GM21360 (cell line): Measurements from ENCODE around the gene VIM.

Experiments
- ATAC-seq: cut with Tn5 transposase; IDR thresholded peaks from one replicate; pipeline ENCODE4 v1.9.1; 2021; ENCODE audit warnings: mild to moderate bottlenecking, moderate library complexity; ENCODE audit not compliant: unreplicated experiment

Gene VIM

DNA sequence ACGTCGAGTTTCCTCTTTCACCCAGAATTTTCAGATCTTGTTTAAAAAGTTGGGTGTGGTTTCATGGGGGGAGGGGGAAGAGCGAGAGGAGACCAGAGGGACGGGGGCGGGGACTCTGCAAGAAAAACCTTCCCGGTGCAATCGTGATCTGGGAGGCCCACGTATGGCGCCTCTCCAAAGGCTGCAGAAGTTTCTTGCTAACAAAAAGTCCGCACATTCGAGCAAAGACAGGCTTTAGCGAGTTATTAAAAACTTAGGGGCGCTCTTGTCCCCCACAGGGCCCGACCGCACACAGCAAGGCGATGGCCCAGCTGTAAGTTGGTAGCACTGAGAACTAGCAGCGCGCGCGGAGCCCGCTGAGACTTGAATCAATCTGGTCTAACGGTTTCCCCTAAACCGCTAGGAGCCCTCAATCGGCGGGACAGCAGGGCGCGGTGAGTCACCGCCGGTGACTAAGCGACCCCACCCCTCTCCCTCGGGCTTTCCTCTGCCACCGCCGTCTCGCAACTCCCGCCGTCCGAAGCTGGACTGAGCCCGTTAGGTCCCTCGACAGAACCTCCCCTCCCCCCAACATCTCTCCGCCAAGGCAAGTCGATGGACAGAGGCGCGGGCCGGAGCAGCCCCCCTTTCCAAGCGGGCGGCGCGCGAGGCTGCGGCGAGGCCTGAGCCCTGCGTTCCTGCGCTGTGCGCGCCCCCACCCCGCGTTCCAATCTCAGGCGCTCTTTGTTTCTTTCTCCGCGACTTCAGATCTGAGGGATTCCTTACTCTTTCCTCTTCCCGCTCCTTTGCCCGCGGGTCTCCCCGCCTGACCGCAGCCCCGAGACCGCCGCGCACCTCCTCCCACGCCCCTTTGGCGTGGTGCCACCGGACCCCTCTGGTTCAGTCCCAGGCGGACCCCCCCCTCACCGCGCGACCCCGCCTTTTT is at the start of gene VIM:
VIM (plus strand) TSS at position 151 of the 925 bp plus-strand sequence. CDS start 1,182 bp downstream, outside the sequence.
- peak; percentile 38 for ATAC-seq

DNA sequence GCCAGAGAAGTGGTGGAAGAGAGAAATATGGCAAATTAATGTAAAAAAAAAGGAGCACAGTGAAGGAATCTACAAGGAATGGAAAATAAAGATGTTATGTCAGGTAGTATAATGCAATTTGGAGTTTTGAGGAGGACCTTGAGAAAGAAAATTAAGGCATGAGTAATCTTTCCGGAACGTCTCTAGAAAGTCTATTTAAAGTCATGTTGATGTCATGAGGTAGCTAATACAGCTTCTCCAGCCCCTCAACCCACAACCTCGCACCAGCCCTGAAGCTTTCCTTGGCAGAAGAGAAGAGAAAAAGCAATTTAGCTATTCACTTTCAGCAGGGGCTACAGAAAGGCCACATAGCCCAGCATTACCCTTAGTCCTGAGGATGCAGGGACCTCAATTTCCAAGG is 49.0 kb upstream of the VIM start:
- no peak for ATAC-seq

DNA sequence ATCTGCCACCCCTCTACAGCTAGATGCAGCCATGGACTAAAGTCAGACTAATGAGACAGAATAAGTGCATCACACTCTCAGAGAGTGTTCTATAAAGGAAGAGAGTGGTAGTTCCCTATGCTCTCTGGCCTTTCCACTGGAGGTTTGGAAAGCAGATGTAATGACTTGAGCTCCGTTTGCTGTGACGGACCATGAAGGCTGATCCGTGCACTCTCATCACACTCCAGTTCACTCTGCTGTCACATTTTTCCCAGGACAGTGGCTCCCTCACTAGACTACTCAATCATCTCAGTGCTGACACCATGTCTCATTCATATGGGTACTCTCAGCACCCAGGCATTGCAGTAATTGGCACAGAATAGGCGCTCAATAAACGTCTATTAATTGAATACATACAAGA is 46.9 kb upstream of the VIM start:
- ATAC-seq = no peak

DNA sequence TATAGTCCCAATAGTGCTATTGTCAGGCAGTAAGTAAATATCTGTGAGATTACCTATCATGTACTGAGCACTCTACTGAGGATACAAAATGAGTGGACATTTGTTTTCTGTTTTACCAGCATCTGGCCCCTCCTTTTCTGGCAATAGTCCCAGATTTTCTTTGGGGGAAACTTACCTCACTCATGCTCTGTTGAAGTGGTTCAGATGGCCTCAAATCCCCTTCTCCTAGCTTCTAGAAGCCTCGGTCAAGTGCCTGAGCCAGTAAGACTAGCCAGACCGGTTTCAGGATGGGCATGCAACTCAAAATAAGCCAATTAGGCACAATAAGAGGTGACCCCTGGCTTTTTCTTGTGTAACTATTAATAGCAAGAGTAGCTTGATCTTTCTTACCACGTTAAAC is 46.3 kb upstream of the VIM start:
- ATAC-seq = no peak

DNA sequence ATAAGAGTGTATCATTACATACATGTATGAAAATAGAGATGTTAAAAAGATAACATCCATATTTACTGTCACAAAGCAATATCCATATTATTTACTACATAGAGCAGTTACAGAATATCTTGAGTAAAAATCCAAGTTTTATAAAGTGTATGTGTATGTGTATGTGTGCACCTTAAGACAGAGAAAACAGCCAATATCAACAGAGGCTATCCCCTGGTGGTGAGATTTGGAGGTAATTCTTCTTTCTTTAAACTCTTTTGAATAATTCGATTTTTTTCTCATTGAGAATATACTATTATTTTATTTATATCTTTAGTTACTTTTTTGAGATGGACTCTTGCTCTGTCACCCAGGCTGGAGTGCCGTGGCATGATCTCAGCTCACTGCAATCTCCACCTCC is 44.9 kb upstream of the VIM start:
- no peak for ATAC-seq

DNA sequence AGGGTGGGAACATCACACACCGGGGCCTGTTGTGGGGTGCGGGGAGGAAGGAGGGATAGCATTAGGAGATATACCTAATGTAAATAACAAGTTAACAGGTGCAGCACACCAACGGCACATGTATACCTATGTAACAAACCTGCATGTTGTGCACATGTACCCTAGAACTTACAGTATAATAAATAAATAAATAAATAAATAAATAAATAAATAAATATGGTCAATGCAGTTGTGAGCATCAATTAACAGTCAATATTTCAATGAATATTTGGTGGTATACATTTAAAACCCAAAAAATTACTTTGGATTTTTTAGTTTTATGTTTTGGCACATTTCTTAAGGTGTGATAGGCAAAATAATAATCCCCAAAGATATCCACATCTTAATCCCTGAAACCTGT is 42.2 kb upstream of the VIM start:
- no peak for ATAC-seq

DNA sequence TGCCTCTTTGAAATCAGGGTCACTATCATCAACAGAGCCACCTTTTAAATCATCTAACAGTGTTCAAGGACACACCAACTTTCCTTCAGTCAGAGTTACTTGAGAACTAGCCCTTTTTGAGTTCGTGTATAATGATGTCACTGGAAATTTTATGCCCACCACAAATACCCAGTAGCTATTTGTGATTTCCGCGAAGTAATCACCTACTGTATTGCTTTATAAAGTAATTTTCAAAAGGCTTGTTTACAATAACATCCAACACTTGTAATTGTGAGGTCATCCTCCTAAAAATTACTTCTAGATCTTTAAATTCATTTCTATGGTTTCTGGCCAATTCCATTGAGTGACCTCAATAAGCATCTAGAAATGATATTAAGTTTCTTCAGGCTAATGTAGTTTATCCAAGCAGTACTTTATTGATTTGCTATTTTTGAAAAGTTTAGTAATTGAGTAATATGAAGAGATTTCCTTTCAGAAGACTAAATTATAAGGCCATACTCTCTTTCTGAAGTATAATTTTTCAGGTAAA is 39.3 kb upstream of the VIM start:
- no peak for ATAC-seq

DNA sequence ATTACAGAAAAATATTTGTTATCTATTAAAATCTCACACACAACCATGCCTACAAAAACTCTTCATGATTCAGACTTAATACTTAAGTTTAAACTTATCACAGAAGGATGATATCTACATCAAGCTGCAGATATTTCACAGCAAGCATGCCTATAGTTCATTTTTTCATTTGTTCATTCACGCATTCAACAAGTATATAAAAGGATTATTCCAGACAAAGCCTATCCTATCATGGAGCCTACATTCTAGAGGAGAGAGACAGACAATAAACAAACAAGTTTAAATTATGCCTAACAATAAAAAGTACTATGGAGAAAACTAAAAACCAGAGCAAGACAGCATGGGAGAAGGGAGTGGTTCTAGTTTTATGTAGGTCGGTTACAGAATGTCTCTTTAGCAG is 37.4 kb upstream of the VIM start:
- no peak for ATAC-seq

DNA sequence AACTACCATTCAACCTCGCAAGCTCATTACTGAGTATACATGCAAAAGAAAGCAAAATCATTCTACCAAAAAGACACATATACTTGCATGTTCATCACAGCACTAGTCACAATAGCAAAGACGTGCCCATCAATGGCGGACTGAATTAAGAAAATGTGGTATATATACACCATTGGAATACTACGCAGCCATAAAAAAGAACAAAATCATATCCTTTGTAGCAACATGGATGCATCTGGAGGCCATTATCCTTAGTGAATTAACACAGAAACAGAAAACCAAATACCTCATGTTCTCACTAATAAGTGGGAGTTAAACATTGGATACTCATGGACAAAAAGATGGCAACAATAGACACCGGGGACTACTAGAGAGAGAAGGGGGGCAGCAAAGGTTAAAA is 33.0 kb upstream of the VIM start:
- no peak for ATAC-seq

DNA sequence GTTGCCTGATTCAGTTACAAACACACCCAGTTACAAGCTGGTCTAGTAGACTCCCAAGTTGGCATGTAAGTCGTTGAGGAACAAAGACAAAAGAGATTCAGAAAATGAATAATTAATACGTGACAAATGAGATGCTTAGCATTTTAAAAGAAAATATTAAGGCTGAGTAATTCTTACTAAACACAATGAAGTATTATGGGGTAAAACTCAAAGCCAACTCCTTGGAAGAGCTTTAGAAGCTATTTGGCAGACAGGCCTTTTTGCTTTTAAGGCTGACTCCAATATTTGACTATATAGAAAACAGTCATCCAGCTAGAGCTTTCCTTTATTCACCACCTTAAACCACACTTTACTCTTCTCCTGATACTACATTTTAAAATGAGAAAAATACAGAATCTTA is 32.0 kb upstream of the VIM start:
- ATAC-seq = no peak

DNA sequence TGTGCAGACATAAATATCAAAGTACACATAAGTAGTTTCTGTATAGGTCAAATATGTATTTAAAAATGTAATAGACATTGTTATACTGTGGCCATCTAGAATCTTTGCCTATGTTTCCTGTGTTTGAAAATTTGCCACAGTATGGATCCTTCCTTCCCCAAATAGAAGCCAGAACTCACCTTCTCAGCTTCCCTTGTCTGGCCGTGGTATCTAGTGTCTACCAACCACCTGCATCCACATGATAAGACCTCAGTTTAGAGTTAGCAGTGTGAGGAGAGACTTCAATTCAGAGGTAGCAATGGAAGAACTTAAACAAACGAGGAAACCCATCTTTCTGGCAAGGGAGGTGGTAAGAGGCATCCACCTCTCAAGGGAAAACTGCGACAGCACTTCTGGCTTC is 31.5 kb upstream of the VIM start:
- no peak for ATAC-seq

DNA sequence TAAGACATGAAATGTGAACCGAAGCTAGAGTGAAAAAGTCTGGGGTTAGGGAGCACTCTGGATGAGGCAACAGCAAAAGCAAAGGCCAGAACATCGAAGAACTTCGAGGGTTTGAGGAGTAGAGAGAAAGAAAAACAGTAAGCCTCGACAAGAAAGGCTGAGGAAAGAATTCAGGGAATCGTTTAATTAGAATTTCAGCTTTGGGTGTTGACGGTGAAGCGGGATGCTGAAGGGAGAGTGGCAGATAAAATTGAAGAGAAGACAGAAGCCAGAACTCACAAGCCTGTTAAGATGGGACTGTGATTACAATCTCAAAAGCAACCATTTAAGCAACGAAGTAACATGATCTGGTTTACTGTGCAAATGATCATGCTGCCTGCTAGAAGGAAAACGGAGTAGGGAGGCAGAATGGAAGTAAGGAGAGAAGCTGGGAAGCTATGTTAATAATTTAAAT is 28.7 kb upstream of the VIM start:
- no peak for ATAC-seq

DNA sequence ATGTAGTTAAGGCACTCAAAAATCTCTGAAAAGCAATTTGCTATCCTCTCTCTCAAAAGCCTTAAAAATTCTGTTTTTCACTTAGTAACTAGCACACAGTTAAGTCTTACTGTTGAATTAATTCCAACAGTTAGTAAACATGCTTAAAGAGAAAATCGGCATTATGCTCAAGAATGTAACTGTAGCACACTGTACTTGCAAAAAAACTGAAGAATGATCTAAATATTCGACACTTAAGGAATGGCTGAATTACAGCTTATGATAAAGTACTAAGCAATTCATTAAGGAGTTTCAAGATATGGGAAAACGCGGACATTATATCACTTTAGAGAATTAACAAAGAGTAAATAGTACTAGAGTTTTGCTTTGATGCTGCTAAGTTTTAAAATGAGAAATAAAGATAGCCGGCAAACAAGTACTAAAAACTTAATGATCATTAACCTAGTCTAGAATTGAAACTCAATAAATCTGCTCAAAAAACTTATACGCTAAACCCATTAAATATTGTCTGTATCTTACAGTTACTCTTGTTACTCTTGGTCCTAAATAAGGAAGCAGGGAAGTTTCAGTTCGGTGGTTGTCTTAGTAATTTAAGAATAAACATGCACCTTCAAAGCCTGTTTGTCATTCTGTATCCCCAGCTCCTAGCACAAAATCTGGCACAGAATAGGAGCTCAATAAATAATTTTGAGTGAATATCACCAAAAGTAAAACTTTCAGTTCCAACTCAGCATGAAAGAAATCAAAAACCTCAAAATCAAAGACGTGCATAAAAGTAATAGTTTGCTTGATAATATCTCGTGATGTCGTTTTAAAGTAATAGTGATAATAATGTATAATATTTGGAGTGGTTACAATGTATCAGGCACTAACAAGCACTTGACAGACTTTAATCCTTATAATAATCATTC is 27.8 kb upstream of the VIM start:
- ATAC-seq = no peak

DNA sequence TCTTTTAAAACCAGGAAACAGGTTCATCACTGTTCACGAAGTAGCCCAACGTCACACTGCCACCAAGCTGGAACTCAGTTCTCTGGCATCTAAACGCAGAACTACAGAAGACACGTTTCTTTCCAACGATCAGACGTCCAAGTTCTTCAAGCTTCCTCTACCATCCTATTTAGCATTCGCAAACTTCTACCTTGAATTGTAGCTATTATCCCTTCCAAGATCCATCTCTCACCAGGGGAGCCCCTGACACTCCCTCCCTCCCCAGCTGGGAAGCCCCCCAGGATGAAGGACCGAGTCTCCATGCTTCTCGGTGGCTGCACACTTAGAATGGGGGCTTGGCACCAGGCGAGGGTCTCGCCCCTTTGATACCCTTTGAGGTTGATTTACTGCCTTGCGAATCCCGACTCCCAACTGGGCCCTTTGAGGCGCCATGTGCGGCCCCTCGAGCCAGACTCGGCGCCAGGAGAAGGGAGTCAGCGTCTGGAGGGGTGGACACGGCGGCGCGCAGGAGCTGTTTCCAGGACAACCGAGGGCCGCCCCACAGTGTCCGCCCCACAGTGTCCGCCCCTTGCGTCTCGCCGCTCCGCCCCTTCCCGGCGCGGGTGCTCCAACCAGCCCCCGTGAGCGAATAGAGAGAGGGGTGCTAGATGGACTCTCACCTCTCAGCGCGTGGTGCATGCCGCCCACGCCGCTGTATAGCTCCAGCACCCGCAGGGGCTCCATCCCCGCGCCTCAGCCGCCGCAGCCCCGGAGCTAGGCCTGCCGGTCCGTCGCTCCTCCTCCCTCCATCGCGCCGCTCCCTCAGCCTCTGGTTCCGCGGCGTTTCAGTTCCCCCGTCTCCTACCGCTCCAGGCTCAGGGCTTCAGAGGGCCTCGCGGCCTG is 26.9 kb upstream of the VIM start, which contains the start of gene TRDMT1:
TRDMT1 (minus strand) TSS at position 761 of the 882 bp plus-strand sequence; CDS start at position 723, 38 bp downstream.
- ATAC-seq = peak; percentile 96

DNA sequence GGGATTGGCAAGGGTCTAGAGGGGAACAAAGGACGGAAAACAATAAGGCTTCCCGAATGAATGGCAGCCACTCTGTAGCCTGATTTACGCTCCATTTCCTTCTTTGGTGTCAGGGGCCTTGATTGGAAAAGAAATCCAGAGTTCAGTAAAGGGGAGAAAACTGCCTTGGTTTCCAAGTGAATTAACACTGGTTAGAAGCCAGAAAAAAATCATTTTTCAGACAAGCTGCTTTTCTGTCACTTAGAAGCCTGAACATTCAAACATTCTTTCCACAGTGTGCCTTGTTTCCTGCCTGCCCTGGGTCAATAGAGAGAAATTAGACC is 26.3 kb upstream of the VIM start:
- no peak for ATAC-seq

DNA sequence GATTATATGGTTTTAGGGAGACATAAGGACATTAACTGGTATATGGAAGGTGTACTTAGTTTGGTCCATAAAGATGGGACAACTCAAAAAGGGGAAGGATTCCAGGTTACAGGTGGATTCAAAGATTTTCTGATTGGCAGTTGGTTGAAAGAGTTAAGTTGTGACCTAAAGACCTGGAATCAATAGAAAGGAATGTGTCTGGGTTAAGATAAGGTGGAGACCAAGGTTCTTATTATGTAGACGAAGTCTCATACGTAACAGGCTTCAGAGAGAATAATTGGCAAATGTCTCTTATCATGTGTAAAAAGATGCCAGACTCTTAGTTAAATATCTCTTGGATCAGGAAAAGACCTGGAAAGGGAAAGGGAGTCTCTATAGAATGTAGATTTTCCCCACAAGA is 25.5 kb upstream of the VIM start:
- ATAC-seq = no peak

DNA sequence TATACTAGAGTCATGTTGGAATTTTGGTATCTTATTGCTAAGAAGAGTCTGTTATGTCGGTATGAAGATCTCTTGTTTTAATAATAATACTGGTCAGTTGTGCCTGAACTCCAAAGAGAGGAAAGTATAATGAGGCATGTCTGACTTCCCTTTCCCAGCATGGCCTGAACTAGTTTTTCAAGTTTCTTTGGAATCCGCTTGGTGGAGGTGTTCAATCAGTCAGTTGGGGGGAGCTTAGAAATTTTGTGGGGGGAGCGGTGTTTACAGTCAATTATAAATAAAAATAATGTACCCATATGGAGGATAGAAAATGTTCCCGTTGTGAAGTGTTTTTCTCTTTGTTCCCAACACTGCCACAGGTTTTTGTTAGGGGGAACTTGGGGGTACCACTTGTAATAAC is 25.0 kb upstream of the VIM start:
- no peak for ATAC-seq

DNA sequence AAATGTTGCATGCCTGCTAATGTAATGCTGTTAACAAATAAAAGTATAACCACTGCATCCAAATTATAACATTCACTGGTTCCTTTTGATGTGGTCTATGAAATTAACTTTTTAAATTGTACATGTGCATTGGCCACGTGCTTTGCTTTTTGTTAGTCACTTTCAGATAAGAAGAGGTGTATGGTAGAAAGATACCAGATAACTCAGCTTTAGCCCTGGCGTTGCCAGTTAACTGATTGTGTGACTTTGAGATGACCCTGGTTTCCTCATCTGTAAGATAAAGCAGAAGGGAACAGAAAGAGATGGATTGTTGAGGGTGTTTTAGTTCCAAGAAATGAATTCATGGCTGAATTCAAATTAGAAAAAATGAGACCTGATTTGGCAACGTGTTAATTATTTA is 24.6 kb upstream of the VIM start:
- ATAC-seq = no peak

DNA sequence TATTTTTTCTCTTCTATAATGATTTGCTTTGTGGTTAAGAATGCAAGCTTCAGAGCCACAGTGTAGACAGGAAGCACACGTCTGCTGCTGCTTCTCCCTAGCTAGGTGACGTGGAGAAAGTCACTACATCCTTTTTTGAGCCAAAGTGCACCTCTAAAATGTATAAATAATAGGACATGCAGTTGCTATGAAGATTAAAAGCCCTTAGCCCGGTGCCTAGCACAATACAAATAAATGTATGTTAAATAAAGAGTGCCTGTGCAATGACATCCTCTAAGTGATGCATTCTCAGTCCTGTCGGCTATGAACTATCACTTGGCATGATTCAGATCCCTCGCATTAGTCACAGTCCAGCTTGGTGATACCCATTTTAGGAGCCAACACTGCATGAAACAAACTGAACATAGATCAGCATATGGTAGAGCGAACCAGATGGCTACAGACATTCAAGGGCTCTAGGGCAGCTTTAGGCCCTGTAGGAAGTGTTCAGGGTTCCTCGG is 21.8 kb upstream of the VIM start:
- ATAC-seq = no peak

DNA sequence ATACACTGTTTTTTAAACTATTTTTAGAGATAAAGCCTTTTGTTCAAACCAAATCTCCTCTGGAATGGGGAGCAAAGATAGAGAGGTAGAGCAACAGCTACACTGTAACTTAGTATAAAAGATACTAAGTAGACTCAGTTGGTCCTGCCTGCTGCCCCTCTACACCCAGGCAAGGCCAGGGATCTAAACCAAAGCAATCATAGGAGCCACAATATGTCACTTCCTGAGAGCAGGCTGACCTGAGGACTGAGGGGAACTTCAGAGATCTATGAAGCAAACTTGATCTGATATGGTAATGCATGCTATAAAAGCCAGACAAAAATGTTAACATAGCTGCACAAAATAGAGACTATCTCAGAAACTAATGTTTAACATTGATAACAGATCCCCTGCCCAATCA is 19.6 kb upstream of the VIM start:
- no peak for ATAC-seq
